ENCODE data around the gene MTA2. TPM values are rescaled to one million over a fixed set of nuclear protein-coding genes. Genes with fewer than 3 reads are reported as not detected.
"Not testable (repeated sequence)": the region's sequence is repeated elsewhere in the genome, so short reads cannot be mapped to it uniquely, and the experiment has no call there.

MTA2 gene
- total RNA-seq, 2 experiments from 2014 or later = 245 to 264 TPM

- Mint-ChIP-seq H3K4me1 (no peaks in the 10 kb centered on the region), H3K36me3 (peaks cover 24% of the 10 kb centered on the region), H3K9me3 (ENCODE audit: low read depth) (no peaks in the 10 kb centered on the region), H3K27ac (no peak overlapping the region), H3K27me3 (no peaks in the 10 kb centered on the region), H3K4me3 (no peak overlapping the region)
- CTCF ChIA-PET = interaction anchor here (2.5 kb wide), 1 partner anchor 10 kb away, joined by 8 read pairs; the partner anchor contains the start of gene TUT1
- DNase-seq (no peak), ATAC-seq (no peak)
These were observed 20.5 kb downstream of the MTA2 start for GRCh38 chr11:62580959-62581715.

DNA sequence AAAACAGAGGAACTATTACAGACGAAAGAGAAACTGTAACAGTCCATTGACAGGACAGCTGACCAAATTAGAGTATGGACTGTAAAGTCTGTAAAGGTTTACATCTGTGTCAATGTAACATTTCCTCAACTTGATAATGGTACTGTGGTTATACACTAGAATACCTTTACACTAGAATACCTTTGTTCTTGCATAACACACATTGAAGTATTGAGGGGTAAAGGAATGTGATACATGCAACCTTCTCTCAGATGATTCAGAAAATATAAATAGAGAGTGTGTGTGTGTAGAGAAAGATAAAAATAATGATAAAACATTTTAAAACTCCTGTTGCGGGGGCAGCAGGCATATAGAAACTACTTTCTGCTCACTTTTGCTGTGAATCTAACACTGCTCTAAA is 22.4 kb downstream of the MTA2 start:
- no peak for ATAC-seq
- no peaks in the 10 kb centered on the region for H3K9me3 Mint-ChIP-seq (ENCODE audit: low read depth)
- H3K27me3 Mint-ChIP-seq = no peaks in the 10 kb centered on the region
- H3K27ac Mint-ChIP-seq = no peak overlapping the region
- H3K4me3 Mint-ChIP-seq = no peak overlapping the region
- CTCF ChIA-PET = interaction anchor here (0.9 to 1.6 kb wide), 3 partner anchors 12 to 155 kb away, joined by 4 to 5 read pairs (median 5); partner anchors contain the start of gene TUT1
- DNase-seq = no peak
- H3K4me1 Mint-ChIP-seq = peaks cover 13% of the 10 kb centered on the region
- peaks cover 24% of the 10 kb centered on the region for H3K36me3 Mint-ChIP-seq

- H3K27ac Mint-ChIP-seq = no peak overlapping the region
- H3K36me3 Mint-ChIP-seq = peaks cover 21% of the 10 kb centered on the region
- ATAC-seq (no peak), DNase-seq (no peak)
- no peaks in the 10 kb centered on the region for H3K9me3 Mint-ChIP-seq (ENCODE audit: low read depth)
- CTCF ChIA-PET = interaction anchor here (0.9 to 1.6 kb wide), 3 partner anchors 13 to 154 kb away, joined by 4 to 5 read pairs (median 5); partner anchors contain the start of gene TUT1
- no peaks in the 10 kb centered on the region for H3K27me3 Mint-ChIP-seq
- peaks cover 13% of the 10 kb centered on the region for H3K4me1 Mint-ChIP-seq
- H3K4me3 Mint-ChIP-seq = no peak overlapping the region
These were observed 23.1 kb downstream of the MTA2 start for GRCh38 chr11:62578541-62578940.

GRCh38 chr11:62577046-62577714 is 24.5 kb downstream of the MTA2 start:
- Mint-ChIP-seq H3K27me3 (no peaks in the 10 kb centered on the region), H3K4me1 (peaks cover 22% of the 10 kb centered on the region), H3K36me3 (peaks cover 28% of the 10 kb centered on the region), H3K4me3 (no peak overlapping the region), H3K27ac (no peak overlapping the region), H3K9me3 (ENCODE audit: low read depth) (no peaks in the 10 kb centered on the region)
- DNase-seq (no peak), ATAC-seq (no peak)
- CTCF ChIA-PET = interaction anchor here (1.1 to 1.2 kb wide), 2 partner anchors 11 to 152 kb away, joined by 3 to 5 read pairs; no protein-coding TSS in a partner anchor

DNA sequence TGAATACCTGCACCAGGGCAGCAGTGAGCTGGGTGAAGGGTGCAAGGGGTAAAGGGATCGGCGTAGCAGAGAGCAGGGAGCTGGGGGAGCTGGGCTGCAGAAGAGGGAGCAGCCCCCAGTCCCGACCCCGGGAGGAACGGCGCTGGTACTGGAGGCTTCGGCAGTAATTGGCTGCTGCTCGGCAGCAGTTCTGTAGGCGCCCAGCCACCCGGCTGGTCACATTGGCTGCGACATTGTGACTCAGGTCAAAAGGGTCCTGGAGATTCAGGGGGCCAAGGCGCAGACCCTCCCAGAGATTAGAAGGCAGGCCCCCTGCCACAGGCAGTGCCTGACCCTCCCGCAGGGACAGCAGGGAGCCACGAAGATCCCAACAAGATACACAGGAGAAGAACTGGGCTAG is 25.8 kb downstream of the MTA2 start:
- H3K27ac Mint-ChIP-seq = no peak overlapping the region
- peak overlapping the region; percentile 94 for H3K4me3 Mint-ChIP-seq

DNA sequence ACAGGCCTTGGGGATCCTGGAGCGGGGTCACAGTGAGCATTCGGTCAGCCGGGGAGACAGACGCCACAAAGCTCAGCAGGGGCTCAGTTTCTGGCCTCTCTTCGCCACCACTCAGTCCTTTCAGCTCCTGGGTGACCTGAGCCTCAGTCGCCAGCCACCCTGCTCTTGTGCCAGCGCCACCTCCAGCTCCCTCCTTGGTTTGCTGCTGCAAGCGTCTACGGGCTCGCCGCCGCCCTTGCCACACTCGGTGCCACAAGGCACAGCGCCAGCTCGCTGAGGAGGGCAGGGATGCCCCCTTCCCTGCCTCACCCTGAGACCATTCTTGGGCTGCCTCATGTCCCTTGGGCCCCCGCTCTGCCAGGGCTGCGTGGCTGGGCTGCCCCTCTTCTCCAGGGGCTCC is 26.5 kb downstream of the MTA2 start:
- Mint-ChIP-seq H3K4me3 (peak overlapping the region; percentile 94), H3K9me3 (ENCODE audit: low read depth) (no peaks in the 10 kb centered on the region), H3K27ac (peak overlapping the region; percentile 89), H3K36me3 (peaks cover 40% of the 10 kb centered on the region), H3K27me3 (no peaks in the 10 kb centered on the region), H3K4me1 (peaks cover 41% of the 10 kb centered on the region)
- DNase-seq (no peak), ATAC-seq (no peak)
- CTCF ChIA-PET = interaction anchor here (0.6 to 6.5 kb wide), 11 partner anchors 14 to 180 kb away, joined by 3 to 44 read pairs (median 5); partner anchors contain the start of gene TUT1

More for the DNA sequence above, 25.8 kb downstream of the MTA2 start:
- H3K4me1 Mint-ChIP-seq = peaks cover 35% of the 10 kb centered on the region
- ATAC-seq (no peak), DNase-seq (no peak)
- no peaks in the 10 kb centered on the region for H3K27me3 Mint-ChIP-seq
- no peaks in the 10 kb centered on the region for H3K9me3 Mint-ChIP-seq (ENCODE audit: low read depth)
- CTCF ChIA-PET = interaction anchor here (0.8 to 3.8 kb wide), 4 partner anchors 16 to 181 kb away, joined by 3 to 28 read pairs (median 4); partner anchors contain the start of gene TUT1
- peaks cover 35% of the 10 kb centered on the region for H3K36me3 Mint-ChIP-seq

DNA sequence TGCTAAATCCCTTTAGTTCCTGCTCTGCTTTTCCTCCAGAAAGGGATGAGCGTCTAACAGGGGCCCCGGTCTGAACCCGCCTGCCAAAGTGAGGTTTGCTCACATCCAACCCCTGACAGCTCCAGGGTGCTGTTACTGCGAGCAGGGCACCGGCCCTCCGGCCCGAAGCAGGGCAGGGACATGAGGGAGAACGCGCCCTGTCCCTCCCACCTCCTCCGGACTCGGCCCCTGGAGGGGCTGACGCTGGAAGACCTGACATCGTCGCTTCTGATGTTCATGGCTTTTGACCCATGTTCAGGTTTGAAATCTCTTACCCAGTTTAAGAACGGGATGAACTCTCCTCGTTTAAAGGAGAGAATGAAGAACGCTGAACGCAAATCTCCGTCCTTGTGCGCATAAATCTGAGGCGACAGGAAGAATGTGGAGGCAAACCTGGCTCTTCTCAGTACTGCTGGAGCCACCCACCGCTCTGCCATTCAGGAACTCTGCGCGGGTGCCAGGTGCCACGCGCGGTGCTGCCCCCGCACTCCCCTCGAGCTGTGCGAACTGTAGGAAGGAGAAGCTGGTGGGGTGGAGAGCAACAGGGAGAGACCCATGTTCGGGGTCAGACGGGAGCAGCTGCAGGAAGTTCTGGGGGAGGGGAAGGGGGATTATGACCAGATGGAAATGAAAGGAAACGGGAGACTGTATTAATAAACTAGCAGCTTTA is 27.1 kb downstream of the MTA2 start:
- DNase-seq (no peak), ATAC-seq (peak; percentile 21)
- peaks cover 45% of the 10 kb centered on the region for H3K4me1 Mint-ChIP-seq
- peaks cover 44% of the 10 kb centered on the region for H3K36me3 Mint-ChIP-seq
- CTCF ChIA-PET = interaction anchor here (0.5 to 6.5 kb wide), 19 partner anchors 13 to 248 kb away, joined by 3 to 60 read pairs (median 5); partner anchors contain the start of genes HNRNPUL2 and TUT1
- peak overlapping the region; percentile 89 for H3K27ac Mint-ChIP-seq
- no peaks in the 10 kb centered on the region for H3K27me3 Mint-ChIP-seq
- H3K4me3 Mint-ChIP-seq = peak overlapping the region; percentile 94
- no peaks in the 10 kb centered on the region for H3K9me3 Mint-ChIP-seq (ENCODE audit: low read depth)

GRCh38 chr11:62573592-62574362 is 27.9 kb downstream of the MTA2 start, which contains the start of gene EEF1G:
Gene EEF1G, minus strand, starts transcription at chr11:62573891. Its CDS starts 49 bp downstream, at chr11:62573842.
- ATAC-seq (peak; percentile 94), DNase-seq (peak; percentile 100)
- CTCF ChIA-PET = interaction anchor here (0.5 to 6.5 kb wide), 15 partner anchors 14 to 248 kb away, joined by 3 to 60 read pairs (median 5); partner anchors contain the start of genes HNRNPUL2 and TUT1
- H3K4me3 Mint-ChIP-seq = peak within 1 kb of the TSS; percentile 94
- H3K27ac Mint-ChIP-seq = peak within 1 kb of the TSS; percentile 89
- no peaks in the 10 kb centered on the region for H3K27me3 Mint-ChIP-seq
- H3K4me1 Mint-ChIP-seq = peaks cover 51% of the 10 kb centered on the region
- no peaks in the 10 kb centered on the region for H3K9me3 Mint-ChIP-seq (ENCODE audit: low read depth)
- peaks cover 47% of the 10 kb centered on the region for H3K36me3 Mint-ChIP-seq

DNA sequence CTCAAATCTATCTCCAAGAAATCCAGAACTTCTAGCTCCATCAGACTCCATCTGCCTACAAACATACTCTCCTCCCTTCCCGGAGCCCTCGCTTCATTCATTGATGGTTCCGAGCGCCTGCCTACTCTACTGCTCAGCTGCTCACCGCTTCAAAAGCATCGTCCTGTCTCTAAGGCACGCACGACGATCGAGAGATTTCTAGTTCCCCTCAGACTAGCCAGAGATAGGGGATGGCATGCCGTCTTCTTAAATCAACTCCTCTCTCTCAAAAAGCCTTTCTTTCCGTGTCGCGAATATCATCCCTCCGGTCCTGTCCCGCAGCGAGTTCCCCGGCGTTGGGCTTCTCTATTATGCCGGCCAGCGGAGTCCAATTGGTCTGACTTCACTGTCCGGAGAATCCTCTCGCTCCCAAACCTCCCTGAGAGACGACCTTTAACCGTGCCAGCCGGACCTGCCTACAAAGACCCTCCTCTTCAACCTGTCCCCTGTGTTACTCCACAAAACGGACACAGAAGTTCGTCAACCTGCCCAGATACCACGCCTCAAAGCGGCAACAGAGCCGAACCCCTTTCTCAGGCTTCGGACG is 28.6 kb downstream of the MTA2 start:
- no peak for DNase-seq
- Mint-ChIP-seq H3K27ac (peak overlapping the region; percentile 89), H3K4me1 (peaks cover 55% of the 10 kb centered on the region), H3K27me3 (no peaks in the 10 kb centered on the region), H3K9me3 (ENCODE audit: low read depth) (no peaks in the 10 kb centered on the region), H3K36me3 (peaks cover 49% of the 10 kb centered on the region), H3K4me3 (peak overlapping the region; percentile 94)
- CTCF ChIA-PET = interaction anchor here (1.0 to 6.5 kb wide), 11 partner anchors 14 to 180 kb away, joined by 3 to 60 read pairs (median 6); partner anchors contain the start of gene TUT1
- ATAC-seq = no peak

- H3K9me3 Mint-ChIP-seq (ENCODE audit: low read depth) = no peaks in the 10 kb centered on the region
- CTCF ChIA-PET = interaction anchor here (0.6 to 6.5 kb wide), 7 partner anchors 13 to 148 kb away, joined by 3 to 60 read pairs (median 27); partner anchors contain the start of gene TUT1
- peaks cover 47% of the 10 kb centered on the region for H3K36me3 Mint-ChIP-seq
These were observed 29.2 kb downstream of the MTA2 start for GRCh38 chr11:62572431-62572830.

GRCh38 chr11:62571493-62571892 is 30.2 kb downstream of the MTA2 start:
- not testable (repeated sequence) for H3K9me3 Mint-ChIP-seq (ENCODE audit: low read depth); H3K27me3 Mint-ChIP-seq; DNase-seq; ATAC-seq
- CTCF ChIA-PET = interaction anchor here (1.2 to 7.3 kb wide), 5 partner anchors 12 to 177 kb away, joined by 4 to 60 read pairs (median 44); partner anchors contain the start of gene TUT1
- H3K36me3 Mint-ChIP-seq = peaks cover 51% of the 10 kb centered on the region
- H3K4me1 Mint-ChIP-seq = peaks cover 66% of the 10 kb centered on the region
- peak overlapping the region; percentile 94 for H3K4me3 Mint-ChIP-seq
- H3K27ac Mint-ChIP-seq = peak overlapping the region; percentile 48

More at GRCh38 chr11:62572431-62572830, 29.2 kb downstream of the MTA2 start:
- H3K27ac Mint-ChIP-seq = peak overlapping the region; percentile 89
- H3K4me1 Mint-ChIP-seq = peaks cover 59% of the 10 kb centered on the region
- H3K4me3 Mint-ChIP-seq = peak overlapping the region; percentile 94
- no peak for ATAC-seq
- DNase-seq = no peak
- no peaks in the 10 kb centered on the region for H3K27me3 Mint-ChIP-seq

Measured in activated CD8-positive, alpha-beta memory T cell treated with anti-CD3 and anti-CD28 coated beads, Interleukin-2, amount 10 ng/mL, durations not matched to agents 7 days and 5 days (primary cell).